ENCODE data around the gene CHI3L2.

Gene CHI3L2

DNA sequence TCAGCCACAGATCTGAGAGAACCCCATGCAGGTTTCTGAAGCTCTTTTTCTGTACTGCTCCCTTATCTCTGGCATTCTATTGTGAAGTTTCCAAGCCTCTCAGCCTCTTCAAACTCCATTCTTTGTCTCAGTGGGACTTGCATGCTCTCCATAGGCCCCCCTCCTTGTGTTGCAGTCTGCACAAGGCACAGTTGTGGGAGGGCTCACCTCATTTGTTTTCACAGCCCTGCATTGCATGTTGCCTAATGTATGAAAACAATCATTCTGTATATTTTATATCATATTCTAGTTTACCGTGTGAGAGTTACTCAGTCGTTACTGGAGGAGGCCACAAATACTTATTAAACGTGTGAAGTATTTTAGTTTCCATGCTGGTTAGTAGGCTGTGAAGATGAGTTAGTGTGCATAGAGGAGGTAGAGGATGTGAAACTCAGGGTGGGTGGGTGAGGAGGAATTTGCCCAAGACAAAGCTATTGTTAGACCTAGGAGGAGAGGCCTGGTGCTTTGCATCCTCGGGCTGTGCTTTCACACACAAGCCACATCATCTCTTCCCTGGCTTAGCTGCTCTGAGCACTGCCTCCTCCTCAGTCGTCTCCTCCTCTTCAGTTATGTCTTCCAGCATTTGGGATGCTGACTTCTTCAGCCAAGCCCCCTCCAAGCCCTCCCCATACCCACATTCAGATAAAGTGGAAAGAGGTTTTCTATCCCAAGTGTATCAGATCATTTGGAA lies 7.8 kb upstream of the CHI3L2 start:
- TF ChIP-seq, protein P1, sequence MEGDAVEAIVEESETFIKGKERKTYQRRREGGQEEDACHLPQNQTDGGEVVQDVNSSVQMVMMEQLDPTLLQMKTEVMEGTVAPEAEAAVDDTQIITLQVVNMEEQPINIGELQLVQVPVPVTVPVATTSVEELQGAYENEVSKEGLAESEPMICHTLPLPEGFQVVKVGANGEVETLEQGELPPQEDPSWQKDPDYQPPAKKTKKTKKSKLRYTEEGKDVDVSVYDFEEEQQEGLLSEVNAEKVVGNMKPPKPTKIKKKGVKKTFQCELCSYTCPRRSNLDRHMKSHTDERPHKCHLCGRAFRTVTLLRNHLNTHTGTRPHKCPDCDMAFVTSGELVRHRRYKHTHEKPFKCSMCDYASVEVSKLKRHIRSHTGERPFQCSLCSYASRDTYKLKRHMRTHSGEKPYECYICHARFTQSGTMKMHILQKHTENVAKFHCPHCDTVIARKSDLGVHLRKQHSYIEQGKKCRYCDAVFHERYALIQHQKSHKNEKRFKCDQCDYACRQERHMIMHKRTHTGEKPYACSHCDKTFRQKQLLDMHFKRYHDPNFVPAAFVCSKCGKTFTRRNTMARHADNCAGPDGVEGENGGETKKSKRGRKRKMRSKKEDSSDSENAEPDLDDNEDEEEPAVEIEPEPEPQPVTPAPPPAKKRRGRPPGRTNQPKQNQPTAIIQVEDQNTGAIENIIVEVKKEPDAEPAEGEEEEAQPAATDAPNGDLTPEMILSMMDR (IDR thresholded peaks at IDR 0.05; ENCODE audit: low read depth, low read length, missing control alignments), result no peak
- no peaks in the 10 kb centered on the region for H3K27me3 ChIP-seq (replicated peaks)
- H3K36me3 ChIP-seq (replicated peaks), result no peaks in the 10 kb centered on the region
- in situ Hi-C loops (cut with HindIII; ENCODE audit: low pct_ligation_motif_present, low sequenced_read_pairs), result loop anchor here (25.0 kb wide), 1 partner anchor 193 kb away; no protein-coding TSS in a partner anchor
- H3K4me3 ChIP-seq (ENCODE audit: low read depth, low read length), result no peak overlapping the region
- H3K27ac ChIP-seq, result no peak overlapping the region
- DNase-seq, result no peak

DNA sequence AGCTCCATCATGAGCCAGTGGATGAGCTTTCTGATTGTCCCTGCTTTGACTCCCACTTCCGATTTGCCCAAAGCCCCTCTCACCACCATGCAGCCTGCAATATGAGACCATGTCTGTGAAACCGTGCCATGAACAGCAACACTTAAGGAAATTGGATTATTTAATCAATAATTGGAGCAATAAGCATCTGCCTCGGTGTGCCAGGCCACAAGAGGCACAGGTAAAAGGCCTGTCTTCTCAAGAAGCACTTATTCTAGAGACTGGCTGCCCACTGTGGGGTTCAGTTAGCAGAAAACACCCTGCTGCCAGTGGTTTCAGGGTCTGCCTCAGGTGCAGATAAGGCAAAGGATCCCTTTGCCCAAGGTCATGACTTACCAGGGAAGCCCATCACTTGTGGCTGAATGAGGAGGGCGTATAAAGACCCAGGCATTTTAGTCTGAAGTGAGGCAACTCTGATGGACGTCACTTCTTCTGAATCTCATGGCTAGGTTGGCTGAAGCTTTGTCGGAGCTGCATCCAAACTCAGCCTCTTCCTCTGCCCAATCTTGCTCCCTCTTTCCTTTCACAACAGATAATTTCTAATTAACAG lies 7.1 kb upstream of the CHI3L2 start:
- no peak for DNase-seq
- H3K27me3 ChIP-seq (replicated peaks), result no peaks in the 10 kb centered on the region
- no peak overlapping the region for H3K27ac ChIP-seq
- H3K36me3 ChIP-seq (replicated peaks), result no peaks in the 10 kb centered on the region
- H3K4me3 ChIP-seq (ENCODE audit: low read depth, low read length), result no peak overlapping the region
- in situ Hi-C loops (cut with HindIII; ENCODE audit: low pct_ligation_motif_present, low sequenced_read_pairs), result loop anchor here (25.0 kb wide), 1 partner anchor 192 kb away; no protein-coding TSS in a partner anchor
- TF ChIP-seq, protein P1 (IDR thresholded peaks at IDR 0.05; ENCODE audit: low read depth, low read length, missing control alignments), result no peak

DNA sequence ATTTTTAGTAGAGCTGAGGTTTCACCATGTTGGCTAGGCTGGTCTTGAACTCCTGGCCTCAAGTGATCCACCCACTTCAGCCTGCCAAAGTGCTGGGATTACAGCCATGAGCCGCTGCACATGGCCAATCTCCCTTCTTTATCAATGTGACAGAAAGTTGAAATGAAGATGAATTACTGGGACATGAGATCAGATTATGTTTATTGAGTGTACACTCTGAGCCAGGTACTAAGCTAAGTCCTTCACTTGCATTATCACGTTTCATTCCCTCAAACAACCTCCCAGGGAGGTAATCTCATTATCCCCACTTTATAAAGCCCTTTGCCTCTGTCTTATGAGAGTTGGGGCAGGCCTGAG lies 6.3 kb upstream of the CHI3L2 start:
- Histone ChIP-seq H3K36me3 (replicated peaks) (no peaks in the 10 kb centered on the region), H3K27ac (no peak overlapping the region), H3K4me3 (ENCODE audit: low read depth, low read length) (no peak overlapping the region), H3K27me3 (replicated peaks) (no peaks in the 10 kb centered on the region)
- in situ Hi-C loops (cut with HindIII; ENCODE audit: low pct_ligation_motif_present, low sequenced_read_pairs), result loop anchor here (25.0 kb wide), 1 partner anchor 191 kb away; no protein-coding TSS in a partner anchor
- DNase-seq, result no peak
- TF ChIP-seq, protein P1 (IDR thresholded peaks at IDR 0.05; ENCODE audit: low read depth, low read length, missing control alignments), result no peak

DNA sequence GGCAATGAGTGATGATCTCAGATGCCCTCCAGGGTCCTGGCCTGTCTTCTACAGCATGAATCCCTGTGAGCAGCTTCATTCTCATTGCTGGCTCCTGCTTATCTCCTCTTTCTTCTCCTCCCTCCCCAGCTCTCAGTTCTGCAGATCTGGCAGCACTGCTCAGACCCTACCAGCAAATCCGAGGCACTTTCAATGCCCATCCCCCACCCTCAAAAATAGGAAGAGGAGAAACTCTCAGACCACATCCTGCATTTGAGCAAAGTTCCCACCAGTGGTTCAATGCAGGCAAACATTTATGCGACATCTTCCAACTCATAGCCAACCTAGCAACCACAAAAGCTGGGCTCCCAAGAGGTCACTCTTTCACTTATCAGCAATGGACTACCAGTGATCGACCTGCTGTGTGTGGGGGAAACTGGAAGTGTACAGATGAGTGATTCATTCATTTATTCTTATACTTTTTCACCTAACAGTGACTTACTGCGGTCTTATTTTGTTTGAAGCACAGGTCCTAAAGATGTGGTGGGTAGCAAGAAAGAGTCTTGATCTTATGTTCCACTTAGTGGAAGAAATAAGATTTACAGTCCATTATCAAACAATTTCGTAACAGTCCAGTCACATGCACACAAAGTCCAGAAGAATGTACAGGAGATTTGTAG lies 5.8 kb upstream of the CHI3L2 start:
- no peak overlapping the region for H3K4me3 ChIP-seq (ENCODE audit: low read depth, low read length)
- TF ChIP-seq, protein P1 (IDR thresholded peaks at IDR 0.05; ENCODE audit: low read depth, low read length, missing control alignments), result no peak
- no peak for DNase-seq
- no peak overlapping the region for H3K27ac ChIP-seq
- H3K27me3 ChIP-seq (replicated peaks), result no peaks in the 10 kb centered on the region
- no peaks in the 10 kb centered on the region for H3K36me3 ChIP-seq (replicated peaks)
- in situ Hi-C loops (cut with HindIII; ENCODE audit: low pct_ligation_motif_present, low sequenced_read_pairs), result loop anchor here (25.0 kb wide), 1 partner anchor 191 kb away; no protein-coding TSS in a partner anchor

DNA sequence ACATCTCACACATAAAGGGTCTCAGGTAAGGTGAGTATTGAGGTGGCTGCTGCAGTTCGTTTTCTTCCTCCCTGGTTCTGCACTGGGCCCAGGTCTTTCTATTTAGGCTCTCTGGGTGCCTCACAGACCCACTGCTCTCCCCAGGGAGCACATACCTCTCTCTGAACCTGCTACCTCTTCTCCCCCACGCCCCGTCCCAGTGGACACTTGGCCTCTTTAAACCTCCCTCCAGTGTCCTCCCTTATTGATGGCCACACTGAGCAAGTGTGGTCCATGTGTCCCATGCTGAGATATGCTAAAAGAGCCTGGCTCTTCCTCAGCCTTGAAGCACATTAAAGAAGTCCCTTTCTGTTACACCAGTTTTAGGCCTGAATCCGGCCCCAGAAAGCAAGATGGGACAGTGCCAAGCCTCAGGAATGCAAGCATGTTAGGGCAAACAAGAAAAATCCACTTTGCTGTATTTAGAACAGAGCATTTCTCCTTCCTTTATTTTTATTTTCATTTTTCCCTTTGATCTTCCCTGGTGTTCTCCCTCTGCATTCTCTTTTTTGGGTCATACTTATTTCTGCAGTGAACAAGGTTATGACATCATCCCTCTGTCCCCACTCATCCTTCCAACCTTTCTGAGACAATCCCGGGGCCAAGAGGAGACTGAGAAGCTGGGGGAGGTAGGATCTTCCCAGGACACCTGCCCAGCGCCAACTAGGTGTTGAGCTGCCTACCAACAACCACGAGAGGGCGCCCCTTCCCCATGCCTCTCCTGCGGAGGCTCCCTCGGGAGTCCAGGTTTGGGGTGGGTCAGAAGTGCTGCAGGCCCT lies 5.0 kb upstream of the CHI3L2 start:
- in situ Hi-C loops (cut with HindIII; ENCODE audit: low pct_ligation_motif_present, low sequenced_read_pairs), result loop anchor here (25.0 kb wide), 1 partner anchor 190 kb away; no protein-coding TSS in a partner anchor
- Histone ChIP-seq H3K4me3 (ENCODE audit: low read depth, low read length) (no peak overlapping the region), H3K27me3 (replicated peaks) (no peaks in the 10 kb centered on the region), H3K36me3 (replicated peaks) (no peaks in the 10 kb centered on the region), H3K27ac (no peak overlapping the region)
- TF ChIP-seq, protein P1 (IDR thresholded peaks at IDR 0.05; ENCODE audit: low read depth, low read length, missing control alignments), result peak; percentile 99
- peak; percentile 16 for DNase-seq
